ENCODE data around the gene ITPR3. TPM values are rescaled to one million over a fixed set of nuclear protein-coding genes. Genes with fewer than 3 reads are reported as not detected.

ITPR3 gene
- total and polyA plus RNA-seq, 2 experiments from 2014 or later, result 0.13 to 1.1 TPM

GRCh38 chr6:33720998-33721397 lies 99.9 kb downstream of the ITPR3 start:
- Histone ChIP-seq H3K36me3 (no peaks in the 10 kb centered on the region), H3K9me3 (ENCODE audit: low read depth) (no peaks in the 10 kb centered on the region), H3K4me3 (no peak overlapping the region), H3K27ac (no peak overlapping the region), H3K4me1 (ENCODE audit: low read depth) (peaks cover 18% of the 10 kb centered on the region), H3K27me3 (no peaks in the 10 kb centered on the region)
- no peak for DNase-seq (ENCODE audit: low read depth in 1 of 2, low spot score in 1 of 2)
- TF ChIP-seq CTCF (IDR thresholded peaks at IDR 0.05; ENCODE audit: low read depth, low read length), result no peak

DNA sequence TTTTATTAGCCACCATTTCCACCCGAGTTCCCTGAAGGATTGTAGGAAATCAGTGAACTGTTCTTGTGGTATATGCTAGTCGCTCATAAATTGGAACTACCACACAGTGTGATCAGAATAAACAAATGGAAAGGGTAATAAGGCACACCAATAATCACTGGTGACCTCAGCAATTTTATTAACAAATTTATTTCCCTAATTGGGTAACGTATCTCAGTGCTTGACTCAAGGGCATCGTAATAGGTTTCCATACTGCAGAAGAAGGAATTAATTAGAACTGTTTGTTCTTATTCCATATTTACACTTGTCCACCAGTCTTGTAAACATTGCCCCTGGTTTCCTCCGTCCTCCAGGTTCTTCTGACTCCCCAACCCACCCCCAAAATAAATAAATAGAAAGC lies 100.4 kb downstream of the ITPR3 start:
- no peak overlapping the region for H3K27ac ChIP-seq
- DNase-seq (ENCODE audit: low read depth in 1 of 2, low spot score in 1 of 2), result no peak
- H3K27me3 ChIP-seq, result no peaks in the 10 kb centered on the region
- H3K36me3 ChIP-seq, result no peaks in the 10 kb centered on the region
- no peaks in the 10 kb centered on the region for H3K9me3 ChIP-seq (ENCODE audit: low read depth)
- peaks cover 18% of the 10 kb centered on the region for H3K4me1 ChIP-seq (ENCODE audit: low read depth)
- no peak for TF ChIP-seq CTCF (IDR thresholded peaks at IDR 0.05; ENCODE audit: low read depth, low read length)
- no peak overlapping the region for H3K4me3 ChIP-seq

- Histone ChIP-seq H3K4me1 (ENCODE audit: low read depth) (peaks cover 18% of the 10 kb centered on the region), H3K9me3 (ENCODE audit: low read depth) (no peaks in the 10 kb centered on the region), H3K27ac (no peak overlapping the region), H3K4me3 (no peak overlapping the region), H3K27me3 (no peaks in the 10 kb centered on the region), H3K36me3 (no peaks in the 10 kb centered on the region)
- TF ChIP-seq CTCF (IDR thresholded peaks at IDR 0.05; ENCODE audit: low read depth, low read length), result no peak
- no peak for DNase-seq (ENCODE audit: low read depth in 1 of 2, low spot score in 1 of 2)
Observed at GRCh38 chr6:33722103-33722623, 101.0 kb downstream of the ITPR3 start.

DNA sequence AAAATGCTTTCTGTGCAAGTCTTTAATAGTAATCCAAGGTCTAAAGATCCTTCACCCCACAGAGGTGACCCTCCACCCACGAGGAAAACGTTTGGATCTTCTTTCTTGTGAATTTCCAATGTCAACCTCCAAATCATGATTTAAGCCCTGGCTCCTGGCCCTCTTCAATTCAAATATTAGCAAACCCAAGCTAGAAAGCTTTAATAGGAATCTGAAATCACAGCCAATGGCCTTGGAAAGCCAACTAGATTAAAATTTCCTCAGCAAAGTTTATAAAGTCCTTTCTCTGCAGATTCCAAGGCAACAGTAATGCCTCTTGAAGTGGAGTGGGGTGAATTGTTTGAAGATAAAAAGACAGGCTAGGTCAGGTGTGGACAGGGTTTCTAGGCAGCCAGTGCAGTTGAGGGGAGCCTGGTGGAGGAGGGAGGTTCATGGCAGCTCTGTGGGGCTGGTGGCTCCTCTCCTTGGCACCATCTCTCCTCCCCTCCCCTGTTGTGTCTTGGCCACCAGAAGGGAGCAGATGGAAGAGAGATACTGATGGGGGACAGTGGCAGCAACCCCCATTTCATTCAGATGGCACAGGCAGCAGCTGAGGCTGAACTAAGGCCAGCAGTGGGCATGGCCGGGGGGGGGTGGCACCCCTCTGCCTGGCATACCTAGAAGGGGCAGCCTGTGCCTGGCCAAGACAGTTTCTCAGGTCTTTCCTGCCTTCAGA lies 102.4 kb downstream of the ITPR3 start:
- H3K36me3 ChIP-seq, result no peaks in the 10 kb centered on the region
- no peak overlapping the region for H3K27ac ChIP-seq

More for the DNA sequence above, 102.4 kb downstream of the ITPR3 start:
- Histone ChIP-seq H3K9me3 (ENCODE audit: low read depth) (no peaks in the 10 kb centered on the region), H3K4me1 (ENCODE audit: low read depth) (peaks cover 18% of the 10 kb centered on the region), H3K4me3 (no peak overlapping the region), H3K27me3 (no peaks in the 10 kb centered on the region)
- no peak for TF ChIP-seq CTCF (IDR thresholded peaks at IDR 0.05; ENCODE audit: low read depth, low read length)
- DNase-seq (ENCODE audit: low read depth in 1 of 2, low spot score in 1 of 2), result peak in 1 of 2 donors; percentile 36

Data from cardiac muscle cell (in vitro differentiated cells and primary cell).